GM19035 (cell line): ENCODE measurements around the gene F5.
"Not testable (repeated sequence)": the region's sequence is repeated elsewhere in the genome, so short reads cannot be mapped to it uniquely, and the experiment has no call there.

ENCODE experiments used
- ATAC-seq: cut with Tn5 transposase; IDR thresholded peaks from one replicate; pipeline ENCODE4 v1.9.1; 2021; ENCODE audit not compliant: unreplicated experiment

F5 gene

GRCh38 chr1:169511316-169512005 lies 74.8 kb downstream of the F5 start:
- ATAC-seq, result no peak

- ATAC-seq, result no peak
Measured at GRCh38 chr1:169510060-169510459, 76.2 kb downstream of the F5 start.

- no peak for ATAC-seq
Measured at GRCh38 chr1:169509354-169509753, 76.9 kb downstream of the F5 start.

- ATAC-seq, result no peak
Measured at GRCh38 chr1:169508432-169509338, 77.6 kb downstream of the F5 start.

- ATAC-seq, result no peak
Measured at GRCh38 chr1:169507413-169507812, 78.9 kb downstream of the F5 start.

GRCh38 chr1:169503601-169504000 lies 82.7 kb downstream of the F5 start:
- not testable (repeated sequence) for ATAC-seq

- ATAC-seq, result no peak
Measured at GRCh38 chr1:169499807-169500206, 86.5 kb downstream of the F5 start.

GRCh38 chr1:169497317-169497716 lies 89.0 kb downstream of the F5 start:
- ATAC-seq, result no peak

GRCh38 chr1:169495916-169496315 lies 90.4 kb downstream of the F5 start:
- no peak for ATAC-seq

- ATAC-seq, result no peak
Measured at GRCh38 chr1:169495046-169495775, 91.1 kb downstream of the F5 start.

- ATAC-seq, result no peak
Measured at GRCh38 chr1:169494343-169494742, 91.9 kb downstream of the F5 start.

GRCh38 chr1:169493251-169493650 lies 93.0 kb downstream of the F5 start:
- no peak for ATAC-seq

GRCh38 chr1:169491845-169492281 lies 94.4 kb downstream of the F5 start:
- ATAC-seq, result peak; percentile 65

- ATAC-seq, result no peak
Measured at GRCh38 chr1:169488157-169488556, 98.1 kb downstream of the F5 start.

GRCh38 chr1:169487561-169487960 lies 98.7 kb downstream of the F5 start:
- no peak for ATAC-seq

GRCh38 chr1:169487133-169487532 lies 99.1 kb downstream of the F5 start:
- ATAC-seq, result no peak

- peak; percentile 9 for ATAC-seq
Measured at GRCh38 chr1:169486281-169487051, 99.8 kb downstream of the F5 start.

GRCh38 chr1:169485431-169486280 lies 100.6 kb downstream of the F5 start, which contains the start of gene SLC19A2:
SLC19A2 (minus strand) TSS chr1:169485944; CDS start chr1:169485766, 178 bp downstream.
- peak; percentile 98 for ATAC-seq

GRCh38 chr1:169484683-169485430 lies 101.4 kb downstream of the F5 start:
- peak; percentile 31 for ATAC-seq
